K562 treated with DMSO at 1 percent for 12 hours (cell line): ENCODE measurements around the gene BSG. TPM values are rescaled to one million over a fixed set of nuclear protein-coding genes. Genes with fewer than 3 reads are reported as not detected.

ENCODE experiments used
- total RNA-seq: library from RNA; unstranded; fragments of 300-600 nt; gene quantifications from 2 replicates; pipeline ENCODE4 v1.2.3, GENCODE V29; 2022; ENCODE audit not compliant: insufficient read depth

The BSG gene
- total RNA-seq, result 539 and 624 TPM in 2 replicates

GRCh38 chr19:572140-572742 lies at the start of gene BSG:
Gene BSG, plus strand, starts transcription at chr19:572596. Its CDS starts 39 bp downstream, at chr19:572635.

GRCh38 chr19:531753-532560 lies 40.4 kb upstream of the BSG start, which contains the start of gene CDC34:
Gene CDC34, plus strand, starts transcription at chr19:531760. Its CDS starts 172 bp downstream, at chr19:531932.

GRCh38 chr19:543910-544608 lies 28.3 kb upstream of the BSG start, which contains the start of gene GZMM:
Gene GZMM, plus strand, starts transcription at chr19:544053. Its CDS starts 19 bp downstream, at chr19:544072.

GRCh38 chr19:589693-590395 lies 17.4 kb downstream of the BSG start, which contains the start of gene HCN2:
Gene HCN2, plus strand, starts transcription at chr19:589881. Its CDS starts 65 bp downstream, at chr19:589946.

Other genes starting within 250 kb of the BSG start
- gene MIER2, start 227.8 kb upstream of the BSG start, total RNA-seq, result 29.8 and 31.5 TPM in 2 replicates
- not detected in 2 replicates for gene C2CD4C, start 163.4 kb upstream of the BSG start, total RNA-seq
- 0.49 and 2.1 TPM in 2 replicates for gene SHC2, start 111.6 kb upstream of the BSG start, total RNA-seq
- 1.0 TPM in 1 of 2 replicates, not detected in the other for gene MADCAM1, start 76.1 kb upstream of the BSG start, total RNA-seq
- gene TPGS1, start 65.1 kb upstream of the BSG start, total RNA-seq, result 50.0 and 96.2 TPM in 2 replicates
- gene CDC34, start 40.8 kb upstream of the BSG start, total RNA-seq, result 134 and 173 TPM in 2 replicates
- gene GZMM, start 28.5 kb upstream of the BSG start, total RNA-seq, result 2.5 and 3.2 TPM in 2 replicates
- gene HCN2, start 17.3 kb downstream of the BSG start, total RNA-seq, result 3.5 and 4.7 TPM in 2 replicates
- gene POLRMT, start 60.9 kb downstream of the BSG start, total RNA-seq, result 86.8 and 92.3 TPM in 2 replicates
- 0.58 and 0.74 TPM in 2 replicates for gene FGF22, start 67.3 kb downstream of the BSG start, total RNA-seq
- gene RNF126, start 90.6 kb downstream of the BSG start, total RNA-seq, result 77.4 and 85.9 TPM in 2 replicates
- gene FSTL3, start 103.8 kb downstream of the BSG start, total RNA-seq, result 5.5 and 11.6 TPM in 2 replicates
- 26.1 and 36.0 TPM in 2 replicates for gene PRSS57, start 122.9 kb downstream of the BSG start, total RNA-seq
- gene PALM, start 136.3 kb downstream of the BSG start, total RNA-seq, result 11.5 and 13.7 TPM in 2 replicates
- gene MISP, start 178.5 kb downstream of the BSG start, total RNA-seq, result 0.38 TPM in 1 of 2 replicates, not detected in the other
- 169 and 333 TPM in 2 replicates for gene PTBP1, start 224.9 kb downstream of the BSG start, total RNA-seq
- 24.0 and 30.0 TPM in 2 replicates for gene PLPPR3, start 249.4 kb downstream of the BSG start, total RNA-seq